ENCODE measurements around the gene CDH4. TPM values are rescaled to one million over a fixed set of nuclear protein-coding genes. Genes with fewer than 3 reads are reported as not detected.

CDH4 gene
- total and polyA plus RNA-seq, 2 of the 13 experiments (the other 11 are each of a cell fraction or from before 2014, with no cell fraction given): not detected

GRCh38 chr20:61951695-61952533, 699.9 kb downstream of the CDH4 start (continued):
- TF ChIP-seq ZNF761 (CRISPR knock-in tag; conservative IDR thresholded peaks at IDR 0.05): peak; percentile 94
- peak; percentile 93 for TF ChIP-seq ZSCAN12 (CRISPR knock-in tag; IDR thresholded peaks at IDR 0.05)
- peak; percentile 55; the same call in 1 of the 2 replicates for TF ChIP-seq RNF2 (conservative IDR thresholded peaks at IDR 0.05; ENCODE audit: low read depth)
- no peak for TF ChIP-seq CREM (IDR thresholded peaks at IDR 0.05)
- no peak for TF ChIP-seq CREM (CRISPR knock-in tag; IDR thresholded peaks at IDR 0.05)
- peak; percentile 97; the same call in 1 of the 2 replicates for TF ChIP-seq CAMTA2 (CRISPR knock-in tag; IDR thresholded peaks at IDR 0.05; ENCODE audit: borderline replicate concordance)
- TF ChIP-seq ZNF777 (CRISPR knock-in tag; IDR thresholded peaks at IDR 0.05): peak; percentile 77
- TF ChIP-seq ZSCAN21 (CRISPR knock-in tag; IDR thresholded peaks at IDR 0.05; ENCODE audit: borderline replicate concordance): peak; percentile 99
- TF ChIP-seq ZSCAN25 (CRISPR knock-in tag; IDR thresholded peaks at IDR 0.05): peak; percentile 94
- peak; percentile 98 to 99 for TF ChIP-seq REST (IDR thresholded peaks at IDR 0.05; ENCODE audit: borderline replicate concordance in 1 of 2, low read depth in 1 of 2, low read length in 2 of 2)
- TF ChIP-seq JDP2 (CRISPR knock-in tag; IDR thresholded peaks at IDR 0.05; ENCODE audit: borderline replicate concordance): peak; percentile 93; the same call in 1 of the 2 replicates
- peak; percentile 99 for TF ChIP-seq EEA1 (CRISPR knock-in tag; IDR thresholded peaks at IDR 0.05; ENCODE audit: borderline replicate concordance)
- peak; percentile 91; the same call in 1 of the 2 replicates for TF ChIP-seq REL (CRISPR knock-in tag; conservative IDR thresholded peaks at IDR 0.05)
- TF ChIP-seq SETDB1 (CRISPR knock-in tag; IDR thresholded peaks at IDR 0.05; ENCODE audit: borderline replicate concordance): no peak
- no peak; the same call in 1 of the 2 replicates for TF ChIP-seq MAZ (IDR thresholded peaks at IDR 0.05; ENCODE audit: borderline replicate concordance, low read depth, low read length)
- TF ChIP-seq MAZ (CRISPR knock-in tag; IDR thresholded peaks at IDR 0.05; ENCODE audit: low read depth): peak; percentile 95
- TF ChIP-seq AGO2 (optimal IDR thresholded peaks at IDR 0.05; ENCODE audit: low read depth, low read length): peak; percentile 45
- no peak for TF ChIP-seq ZNF282 (IDR thresholded peaks at IDR 0.05; ENCODE audit: partially characterized antibody)
- peak; percentile 91; the same call in 1 of the 2 replicates for TF ChIP-seq FOXC1 (CRISPR knock-in tag; IDR thresholded peaks at IDR 0.05; ENCODE audit: borderline replicate concordance)
- no peak for TF ChIP-seq SIX1 (CRISPR knock-in tag; IDR thresholded peaks at IDR 0.05; ENCODE audit: borderline replicate concordance)
- no peak for TF ChIP-seq BRF2 (CRISPR knock-in tag; IDR thresholded peaks at IDR 0.05)
- peak; percentile 9; the same call in 1 of the 2 replicates for TF ChIP-seq NFE2 (CRISPR knock-in tag; IDR thresholded peaks at IDR 0.05)
- TF ChIP-seq MED8 (CRISPR knock-in tag; IDR thresholded peaks at IDR 0.05; ENCODE audit: insufficient replicate concordance): no peak
- TF ChIP-seq POLR2AphosphoS5 (IDR thresholded peaks at IDR 0.05; ENCODE audit: low read depth, low read length): no peak
- TF ChIP-seq ARNTL (CRISPR knock-in tag; IDR thresholded peaks at IDR 0.05): peak; percentile 94

Measured in HepG2 (cell line).